HEK293 (cell line): Measurements from ENCODE around the gene HDHD5.

ENCODE experiments used
- AEBP2 ChIP-seq: fragments of 450-650 bp; formaldehyde crosslinking; IDR thresholded peaks from 2 replicates; pipeline ENCODE4 v1.5.1; 2016; ENCODE audit warnings: missing biosample characterization, missing genetic modification characterization, borderline replicate concordance
- CTCF ChIP-seq: fragments of 450-650 bp; formaldehyde crosslinking; IDR thresholded peaks from 2 replicates; pipeline ENCODE4 v1.5.1; 2016; ENCODE audit warnings: missing biosample characterization, missing genetic modification characterization
- HOXC10 ChIP-seq: sonication (generic); formaldehyde crosslinking; IDR thresholded peaks from 2 replicates; pipeline ENCODE4 v1.8.1; 2023; ENCODE audit warnings: mild to moderate bottlenecking, missing genetic modification reagents
- OSR2 ChIP-seq: fragments of 450-650 bp; formaldehyde crosslinking; IDR thresholded peaks from 2 replicates; pipeline ENCODE4 v1.5.1; 2016; ENCODE audit warnings: missing biosample characterization, missing genetic modification characterization
- REST ChIP-seq: fragments of 450-650 bp; formaldehyde crosslinking; IDR thresholded peaks from 2 replicates; pipeline ENCODE4 v1.5.1; 2016; ENCODE audit warnings: missing biosample characterization, missing genetic modification characterization
- SP7 ChIP-seq: fragments of 450-650 bp; formaldehyde crosslinking; IDR thresholded peaks from 2 replicates; pipeline ENCODE4 v1.5.1; 2016; ENCODE audit warnings: missing biosample characterization, missing genetic modification characterization
- ZBTB1 ChIP-seq: fragments of 450-650 bp; formaldehyde crosslinking; IDR thresholded peaks from 2 replicates; pipeline ENCODE4 v1.5.1; 2016; ENCODE audit warnings: missing biosample characterization, missing genetic modification characterization
- ZNF112 ChIP-seq: fragments of 450-650 bp; formaldehyde crosslinking; IDR thresholded peaks from 2 replicates; pipeline ENCODE4 v1.5.0; 2017; ENCODE audit warnings: missing biosample characterization, missing genetic modification characterization
- ZNF174 ChIP-seq: fragments of 450-650 bp; formaldehyde crosslinking; IDR thresholded peaks from 2 replicates; pipeline ENCODE4 v1.5.0; 2017; ENCODE audit warnings: missing biosample characterization, mild to moderate bottlenecking, missing genetic modification characterization
- ZNF175 ChIP-seq: fragments of 450-650 bp; formaldehyde crosslinking; IDR thresholded peaks from 2 replicates; pipeline ENCODE4 v1.5.1; 2016; ENCODE audit warnings: missing biosample characterization, missing genetic modification characterization
- ZNF266 ChIP-seq: fragments of 450-650 bp; formaldehyde crosslinking; IDR thresholded peaks from 2 replicates; pipeline ENCODE4 v1.5.1; 2016; ENCODE audit warnings: missing biosample characterization, missing genetic modification characterization, low read depth
- ZNF350 ChIP-seq: fragments of 450-650 bp; formaldehyde crosslinking; IDR thresholded peaks from 2 replicates; pipeline ENCODE4 v1.5.0; 2017; ENCODE audit warnings: missing biosample characterization, mild to moderate bottlenecking, missing genetic modification characterization
- ZNF394 ChIP-seq: fragments of 450-650 bp; formaldehyde crosslinking; IDR thresholded peaks from 2 replicates; pipeline ENCODE4 v1.5.1; 2016; ENCODE audit warnings: missing biosample characterization, missing genetic modification characterization, mild to moderate bottlenecking, moderate library complexity, borderline replicate concordance
- ZNF488 ChIP-seq: fragments of 450-650 bp; formaldehyde crosslinking; IDR thresholded peaks from 2 replicates; pipeline ENCODE4 v1.5.1; 2016; ENCODE audit warnings: missing biosample characterization, missing genetic modification characterization
- ZNF501 ChIP-seq: fragments of 450-650 bp; formaldehyde crosslinking; IDR thresholded peaks from 2 replicates; pipeline ENCODE4 v1.5.1; 2016; ENCODE audit warnings: missing biosample characterization, missing genetic modification characterization
- ZNF544 ChIP-seq: fragments of 450-650 bp; formaldehyde crosslinking; IDR thresholded peaks from 2 replicates; pipeline ENCODE4 v1.5.0; 2017; ENCODE audit warnings: missing biosample characterization, missing genetic modification characterization
- ZNF571 ChIP-seq: fragments of 450-650 bp; formaldehyde crosslinking; IDR thresholded peaks from 2 replicates; pipeline ENCODE4 v1.5.0; 2017; ENCODE audit warnings: missing biosample characterization, missing genetic modification characterization
- ZNF580 ChIP-seq: fragments of 450-650 bp; formaldehyde crosslinking; IDR thresholded peaks from 2 replicates; pipeline ENCODE4 v1.5.1; 2016; ENCODE audit warnings: missing biosample characterization, missing genetic modification characterization
- ZNF610 ChIP-seq: fragments of 450-650 bp; formaldehyde crosslinking; IDR thresholded peaks from 2 replicates; pipeline ENCODE4 v1.5.1; 2016; ENCODE audit warnings: missing biosample characterization, missing genetic modification characterization, borderline replicate concordance
- ZNF626 ChIP-seq: fragments of 450-650 bp; sonication (Bioruptor Pico); formaldehyde crosslinking; IDR thresholded peaks from 2 replicates; pipeline ENCODE4 v1.5.1; 2018; ENCODE audit warnings: missing biosample characterization, missing genetic modification characterization, inconsistent platforms
- ZNF639 ChIP-seq: fragments of 450-650 bp; formaldehyde crosslinking; IDR thresholded peaks from 2 replicates; pipeline ENCODE4 v1.5.1; 2016; ENCODE audit warnings: missing biosample characterization, missing genetic modification characterization
- ZNF707 ChIP-seq: fragments of 450-650 bp; formaldehyde crosslinking; IDR thresholded peaks from 2 replicates; pipeline ENCODE4 v1.5.1; 2016; ENCODE audit warnings: missing biosample characterization, missing genetic modification characterization
- ZNF76 ChIP-seq: fragments of 450-650 bp; formaldehyde crosslinking; IDR thresholded peaks from 2 replicates; pipeline ENCODE4; 2016; ENCODE audit warnings: low read depth, missing biosample characterization, missing genetic modification characterization, borderline replicate concordance
- ZNF792 ChIP-seq: fragments of 450-650 bp; formaldehyde crosslinking; IDR thresholded peaks from 2 replicates; pipeline ENCODE4 v1.5.1; 2016; ENCODE audit warnings: missing biosample characterization, missing genetic modification characterization
- ZNF837 ChIP-seq: fragments of 450-650 bp; formaldehyde crosslinking; IDR thresholded peaks from 2 replicates; pipeline ENCODE4 v1.5.1; 2016; ENCODE audit warnings: missing biosample characterization, missing genetic modification characterization
- ZSCAN23 ChIP-seq: fragments of 450-650 bp; formaldehyde crosslinking; IDR thresholded peaks from 2 replicates; pipeline ENCODE4 v1.5.1; 2016; ENCODE audit warnings: missing biosample characterization, missing genetic modification characterization
- ZSCAN4 ChIP-seq: fragments of 450-650 bp; formaldehyde crosslinking; IDR thresholded peaks from 2 replicates; pipeline ENCODE4 v1.5.1; 2017; ENCODE audit warnings: missing biosample characterization, missing genetic modification characterization

HDHD5 gene

GRCh38 chr22:17171153-17172028 lies 12.3 kb upstream of the HDHD5 start (continued):
- TF ChIP-seq REST (tag by site-specific recombination) (no peak), ZSCAN23 (tag by site-specific recombination) (0 out of 2 replicates have a peak, but pooled peaks have one; percentile 14), HOXC10 (no peak), ZNF544 (tag by site-specific recombination) (no peak), ZNF174 (tag by site-specific recombination) (no peak), ZNF175 (tag by site-specific recombination) (no peak), ZNF394 (tag by site-specific recombination) (no peak; the same call in 1 of the 2 replicates), ZNF580 (tag by site-specific recombination) (no peak; the same call in 1 of the 2 replicates), OSR2 (tag by site-specific recombination) (no peak), ZNF501 (no peak), ZNF488 (tag by site-specific recombination) (no peak), ZNF837 (tag by site-specific recombination) (no peak), SP7 (tag by site-specific recombination) (peak; percentile 23), AEBP2 (tag by site-specific recombination) (no peak), ZNF792 (tag by site-specific recombination) (0 out of 2 replicates have a peak, but pooled peaks have one; percentile 59), ZBTB1 (no peak), CTCF (peak; percentile 90), ZNF350 (no peak), ZNF112 (no peak), ZSCAN4 (tag by site-specific recombination) (no peak), ZNF707 (tag by site-specific recombination) (no peak), ZNF266 (tag by site-specific recombination) (no peak), ZNF626 (tag by site-specific recombination) (0 out of 2 replicates have a peak, but pooled peaks have one; percentile 6), ZNF639 (tag by site-specific recombination) (peak; percentile 63; the same call in 1 of the 2 replicates), ZNF610 (no peak), ZNF76 (tag by site-specific recombination) (no peak; the same call in 1 of the 2 replicates), ZNF571 (tag by site-specific recombination) (no peak)
